Aorta (tissue), 5 donors: Measurements from ENCODE around the gene ZNF518A. TPM values are rescaled to one million over a fixed set of nuclear protein-coding genes. Genes with fewer than 3 reads are reported as not detected.
"Not testable (repeated sequence)": the region's sequence is repeated elsewhere in the genome, so short reads cannot be mapped to it uniquely, and the experiment has no call there.

Source experiments
- ATAC-seq: fragments of 200-7000 bp; cut with Tn5 transposase; one replicate; pipeline ENCODE4 v1.9.1; 2022; ENCODE audit warnings: moderate library complexity; ENCODE audit not compliant: low FRiP score
- DNase-seq, 2 donors: peaks; one replicate each; pipeline ENCODE4 v3.0.0-alpha.2; 2020
- H3K27ac ChIP-seq, 2 donors: one replicate each; pipeline ENCODE4 v1.5.1; 2013; ENCODE audit warnings: low read length in 2 of 2, mild to moderate bottlenecking in 2 of 2, moderate library complexity in 2 of 2, control low read depth in 1 of 2, inconsistent platforms in 1 of 2, low read depth in 1 of 2
- H3K27me3 ChIP-seq, 2 donors: one replicate each; pipeline ENCODE4 v1.6.1; 2013; ENCODE audit warnings: control low read depth in 1 of 2, low read length in 1 of 2, mild to moderate bottlenecking in 1 of 2, moderate library complexity in 1 of 2; ENCODE audit not compliant: insufficient read depth in 2 of 2, control insufficient read depth in 1 of 2
- H3K36me3 ChIP-seq, 2 donors: one replicate each; pipeline ENCODE4 v1.6.1; 2013; ENCODE audit warnings: control low read depth in 1 of 2, low read length in 1 of 2, mild to moderate bottlenecking in 1 of 2; ENCODE audit not compliant: insufficient read depth in 2 of 2, control insufficient read depth in 1 of 2
- H3K4me1 ChIP-seq, 2 donors: one replicate each; pipeline ENCODE4 v1.6.1; 2013; ENCODE audit warnings: low read length in 2 of 2, control low read depth in 1 of 2, mild to moderate bottlenecking in 1 of 2, moderate library complexity in 1 of 2; ENCODE audit not compliant: insufficient read depth in 2 of 2, control insufficient read depth in 1 of 2
- H3K4me3 ChIP-seq, 2 donors: one replicate each; pipeline ENCODE4 v1.5.1; 2013; ENCODE audit warnings: low read length in 2 of 2, control low read depth in 1 of 2, mild to moderate bottlenecking in 1 of 2
- H3K9me3 ChIP-seq: one replicate; pipeline ENCODE4 v1.6.1; 2013; ENCODE audit warnings: mild to moderate bottlenecking, low read length; ENCODE audit not compliant: control insufficient read depth
- WGBS, 2 donors: extraction: QIAGEN DNeasy Blood & Tissue Kit; methylation state at CpG; one replicate each; pipeline ENCODE4 v1.1.7; 2013; 5-methylcytosine and 5-hydroxymethylcytosine counted together
- intact Hi-C, 2 donors: fragments of 100-400 bp; cut with DNase I; formaldehyde crosslinking; loops; one replicate each; pipeline versions ENCODE4 v1.14.2 to v1.15.0; 2022
- polyA plus RNA-seq, 2 donors: library from polyadenylated mRNA; stranded (reverse); fragments of 200-250 nt; gene quantifications; one replicate each; pipeline ENCODE4 v1.2.3, GENCODE V29; 2013
- total RNA-seq, 2 donors: library from RNA; stranded (reverse); fragmentation: NEBNext Ultra II Directional; extraction: Animal tissue kit (Norgen Biotek cat#: 25700); gene quantifications; one replicate each; pipeline ENCODE4 v1.2.1, GENCODE V29; 2021
- donor health status: healthy with polysubstance abuse.
- donor health status: Bipolar disorder and iron deficiency.
- donor health status: DM: no; HTN: no; CAD: no.
- donor health status: DM: no; HTN: no; CAD: no.
- donor health status: DM: yes; HTN: yes; CAD: no.

ZNF518A gene
- total and polyA plus RNA-seq, 4 donors = 5.1 to 25.0 (median 12.1) TPM

GRCh38 chr10:96189505-96189904, 59.4 kb downstream of the ZNF518A start:
- not testable (repeated sequence) for H3K27ac ChIP-seq

DNA sequence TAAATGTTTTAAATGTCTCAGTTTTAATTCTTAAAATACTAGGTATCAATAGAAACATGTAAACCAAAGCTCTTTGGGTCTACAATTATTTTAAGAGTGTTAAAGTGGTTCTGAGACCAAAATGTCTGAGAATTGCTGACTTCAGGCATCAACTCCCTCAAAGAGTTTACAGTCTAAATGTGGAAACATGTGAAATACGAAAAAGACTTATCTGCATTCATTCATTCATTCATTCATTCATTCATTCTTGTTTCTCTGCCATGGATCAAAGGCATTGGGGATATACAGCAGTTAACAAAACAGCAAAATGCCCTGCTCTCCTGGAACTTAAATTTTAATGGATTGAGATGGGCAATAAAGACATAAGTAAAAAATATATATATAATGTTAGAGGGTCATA, 71.4 kb downstream of the ZNF518A start:
- 44 to 81% methylated on average over 1 of the region's 1 CpG for WGBS, 2 donors
- no peaks in the 10 kb centered on the region for H3K9me3 ChIP-seq
- no peak for DNase-seq

More at GRCh38 chr10:96189505-96189904, 59.4 kb downstream of the ZNF518A start:
- H3K4me3 ChIP-seq, intact Hi-C loops, H3K27me3 ChIP-seq, H3K4me1 ChIP-seq, H3K9me3 ChIP-seq, DNase-seq, ATAC-seq, H3K36me3 ChIP-seq: not testable (repeated sequence)
- 49 to 56% methylated on average over 1 of the region's 1 CpG for WGBS, 2 donors

DNA sequence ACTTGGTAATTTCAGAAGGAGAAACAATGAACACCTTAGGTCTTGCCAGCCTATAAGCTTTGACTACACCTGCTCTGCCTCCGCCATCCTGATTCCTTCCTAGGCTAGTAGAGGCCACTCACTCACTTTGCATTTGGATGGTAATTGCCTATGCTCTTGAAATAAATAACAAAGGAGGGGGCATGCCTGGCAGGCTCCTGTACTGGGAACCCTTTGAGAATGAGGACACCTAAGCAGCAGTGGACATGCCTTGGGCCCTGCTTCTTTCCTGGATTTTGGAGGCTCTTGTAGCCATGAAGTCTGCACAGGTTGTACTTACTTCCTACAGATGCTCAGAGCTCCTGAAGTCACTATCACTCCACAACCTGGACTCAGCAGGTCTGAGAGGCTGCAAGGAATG, 75.5 kb downstream of the ZNF518A start:
- 97 to 100% methylated on average over 1 of the region's 1 CpG for WGBS, 2 donors
- no peaks in the 10 kb centered on the region for H3K36me3 ChIP-seq
- no peak for DNase-seq
- H3K4me3 ChIP-seq = no peak overlapping the region
- H3K9me3 ChIP-seq = no peaks in the 10 kb centered on the region
- no peaks in the 10 kb centered on the region for H3K4me1 ChIP-seq
- intact Hi-C loops = no loop called here
- no peak overlapping the region for H3K27ac ChIP-seq
- no peaks in the 10 kb centered on the region for H3K27me3 ChIP-seq
- ATAC-seq = peak; percentile 15

More for the DNA sequence above, 71.4 kb downstream of the ZNF518A start:
- H3K4me1 ChIP-seq = no peaks in the 10 kb centered on the region
- H3K4me3 ChIP-seq = no peak overlapping the region
- ATAC-seq = no peak
- no peak overlapping the region for H3K27ac ChIP-seq
- H3K36me3 ChIP-seq = peaks cover 0 to 3% of the 10 kb centered on the region in 2 donors
- intact Hi-C loops = no loop called here
- no peaks in the 10 kb centered on the region for H3K27me3 ChIP-seq

- Histone ChIP-seq H3K9me3 (no peaks in the 10 kb centered on the region), H3K36me3 (no peaks in the 10 kb centered on the region), H3K27me3 (no peaks in the 10 kb centered on the region), H3K27ac (no peak overlapping the region), H3K4me3 (no peak overlapping the region), H3K4me1 (no peaks in the 10 kb centered on the region)
- ATAC-seq = no peak
- no peak for DNase-seq
- WGBS, 2 donors = 74 to 88% methylated on average over 2 of the region's 2 CpGs
- intact Hi-C loops = no loop called here
These were observed 78.2 kb downstream of the ZNF518A start for GRCh38 chr10:96208271-96208670.

- WGBS, 2 donors = 68 to 73% methylated on average over 5 of the region's 5 CpGs
- H3K4me1 ChIP-seq = no peaks in the 10 kb centered on the region
These were observed 78.8 kb downstream of the ZNF518A start for GRCh38 chr10:96208946-96209345.

DNA sequence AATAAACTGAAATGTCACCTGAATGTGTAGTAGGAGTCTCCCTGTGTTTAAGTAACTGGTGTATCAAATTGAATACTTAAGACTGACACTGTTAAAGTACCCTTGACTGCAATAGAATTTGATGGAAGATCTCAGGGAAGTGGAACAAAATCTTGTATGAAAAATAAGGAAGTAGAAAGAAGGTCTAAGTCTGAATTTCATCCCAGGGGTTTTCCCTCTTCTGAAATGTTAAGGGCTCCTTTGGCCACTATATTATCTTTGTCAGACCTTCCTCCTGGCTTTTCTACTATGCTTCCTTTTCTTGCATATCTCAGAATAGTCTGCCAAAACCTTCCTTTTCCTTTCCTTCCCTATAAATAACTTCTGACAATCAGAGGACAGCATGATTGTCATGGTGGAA, 81.7 kb downstream of the ZNF518A start:
- no peaks in the 10 kb centered on the region for H3K4me1 ChIP-seq
- intact Hi-C loops = no loop called here
- DNase-seq (no peak), ATAC-seq (no peak)
- H3K27me3 ChIP-seq = no peaks in the 10 kb centered on the region
- H3K27ac ChIP-seq = no peak overlapping the region
- H3K4me3 ChIP-seq = no peak overlapping the region
- H3K36me3 ChIP-seq = no peaks in the 10 kb centered on the region
- H3K9me3 ChIP-seq = no peaks in the 10 kb centered on the region

More at GRCh38 chr10:96208946-96209345, 78.8 kb downstream of the ZNF518A start:
- Histone ChIP-seq H3K9me3 (no peaks in the 10 kb centered on the region), H3K4me3 (no peak overlapping the region), H3K27ac (no peak overlapping the region), H3K27me3 (no peaks in the 10 kb centered on the region), H3K36me3 (no peaks in the 10 kb centered on the region)
- no peak for ATAC-seq
- DNase-seq = no peak
- intact Hi-C loops = no loop called here

DNA sequence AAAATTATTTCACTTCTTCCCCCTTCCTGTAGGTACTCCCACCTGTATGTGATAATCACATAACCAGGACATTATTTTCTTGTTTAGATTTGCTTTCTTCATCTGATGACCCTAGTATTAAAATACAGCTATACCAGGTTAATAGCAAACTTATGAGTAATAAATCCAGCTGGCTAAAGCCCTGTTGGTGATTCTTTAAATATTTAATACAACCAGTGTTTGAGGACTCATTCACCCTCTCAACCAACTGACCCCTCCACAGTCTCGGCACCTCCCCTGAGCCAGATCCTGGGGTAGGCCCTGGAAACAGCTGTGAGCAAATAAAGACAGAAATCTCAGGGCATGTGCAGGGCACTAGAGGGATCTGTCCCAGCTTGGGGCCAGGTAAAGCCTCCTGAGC, 82.8 kb downstream of the ZNF518A start:
- H3K4me3 ChIP-seq = no peak overlapping the region
- H3K27me3 ChIP-seq = no peaks in the 10 kb centered on the region
- no peak for ATAC-seq
- H3K9me3 ChIP-seq = no peaks in the 10 kb centered on the region
- DNase-seq = no peak
- intact Hi-C loops = no loop called here
- H3K4me1 ChIP-seq = no peaks in the 10 kb centered on the region
- 92 to 96% methylated on average over 1 of the region's 1 CpG for WGBS, 2 donors
- H3K36me3 ChIP-seq = no peaks in the 10 kb centered on the region
- H3K27ac ChIP-seq = no peak overlapping the region

Other genes starting within 250 kb of the ZNF518A start
- gene CC2D2B, start 222.3 kb upstream of the ZNF518A start, total RNA-seq = 10 to 100 TPM; 11.8 to 12.2 TPM
- 1 to 10 TPM in 1 of 2 donors, under 1 TPM in 1; 0.13 to 2.5 TPM for gene CC2D2B, start 222.3 kb upstream of the ZNF518A start, polyA plus RNA-seq
- gene CCNJ, start 86.7 kb upstream of the ZNF518A start, total RNA-seq = 1 to 10 TPM; 5.6 to 6.5 TPM
- 1 to 10 TPM in 1 of 2 donors, under 1 TPM in 1; 0.75 to 2.2 TPM for gene CCNJ, start 86.7 kb upstream of the ZNF518A start, polyA plus RNA-seq
- gene BLNK, start 141.3 kb downstream of the ZNF518A start, total RNA-seq = 10 to 100 TPM in 1 of 2 donors, 1 to 10 TPM in 1; 4.1 to 20.2 TPM
- 10 to 100 TPM in 1 of 2 donors, under 1 TPM in 1; 0.72 to 12.5 TPM for gene BLNK, start 141.3 kb downstream of the ZNF518A start, polyA plus RNA-seq
- gene DNTT, start 174.1 kb downstream of the ZNF518A start, total RNA-seq = not detected
- not detected for gene DNTT, start 174.1 kb downstream of the ZNF518A start, polyA plus RNA-seq
- not detected for gene OPALIN, start 228.7 kb downstream of the ZNF518A start, total RNA-seq
- not detected for gene OPALIN, start 228.7 kb downstream of the ZNF518A start, polyA plus RNA-seq